Kidney tubule cell (primary cell): ENCODE measurements around the gene HSD17B13.
"Not testable (repeated sequence)": the region's sequence is repeated elsewhere in the genome, so short reads cannot be mapped to it uniquely, and the experiment has no call there.

Source experiments
- DNase-seq: peaks from one replicate; pipeline ENCODE4 v3.0.0-alpha.2; 2018; ENCODE audit warnings: low spot score

HSD17B13 gene

DNA sequence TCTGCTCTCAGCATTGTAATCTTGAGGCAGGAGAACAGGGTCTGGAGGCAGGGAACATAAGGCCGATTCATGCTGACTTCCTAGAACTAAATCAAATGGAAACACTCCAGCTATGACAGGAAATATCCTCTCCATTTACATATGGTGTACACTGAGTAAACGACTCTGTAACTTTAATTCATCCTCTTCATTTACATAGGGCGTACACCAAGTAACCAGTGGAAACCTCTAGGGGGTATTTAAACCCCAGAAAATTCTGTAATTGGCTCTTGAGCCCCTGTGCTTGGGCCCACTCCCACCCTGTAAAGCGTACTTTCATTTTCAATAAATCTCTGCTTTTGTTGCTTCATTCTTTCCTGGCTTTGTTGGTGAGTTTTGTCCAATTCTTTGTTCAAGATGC, 7.7 kb downstream of the HSD17B13 start:
- DNase-seq, result not testable (repeated sequence)

DNA sequence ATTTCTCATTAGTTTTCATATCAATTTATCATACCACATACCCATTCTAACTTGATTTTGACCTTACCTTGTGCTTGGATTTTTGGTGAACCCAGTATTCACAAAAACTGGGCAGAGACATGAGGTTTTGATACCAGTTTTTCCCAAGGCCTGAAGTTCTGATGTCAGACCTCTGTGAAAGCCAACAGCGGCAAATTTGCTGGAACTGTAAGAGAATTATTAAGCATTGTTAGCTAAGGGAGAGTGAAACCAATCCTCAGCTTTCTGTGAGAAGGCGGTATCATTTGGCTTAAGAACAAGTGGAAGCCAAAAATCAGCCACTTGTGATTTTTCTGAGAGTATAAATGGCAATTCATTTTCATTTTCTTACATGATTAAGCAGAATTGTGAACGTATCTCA, 8.9 kb downstream of the HSD17B13 start:
- no peak for DNase-seq

DNA sequence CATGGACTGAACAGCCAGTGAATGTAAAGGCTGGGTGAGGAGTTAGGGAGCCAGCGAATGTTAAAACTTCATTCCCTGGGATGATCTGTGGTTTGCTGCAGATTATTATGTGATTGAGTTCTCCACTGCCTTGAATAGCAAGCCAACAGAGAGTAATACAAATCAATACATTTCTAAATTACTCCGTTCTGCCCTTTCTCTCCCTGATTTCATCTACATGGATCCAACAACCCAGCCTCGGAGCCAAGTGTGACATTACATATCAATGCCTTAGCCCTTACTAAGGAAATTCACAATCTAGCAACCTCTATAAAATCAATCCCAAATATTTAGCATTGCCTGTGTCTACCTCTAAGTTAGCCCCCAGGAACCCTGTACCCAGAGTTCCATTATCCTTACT, 11.0 kb downstream of the HSD17B13 start:
- DNase-seq, result no peak

DNA sequence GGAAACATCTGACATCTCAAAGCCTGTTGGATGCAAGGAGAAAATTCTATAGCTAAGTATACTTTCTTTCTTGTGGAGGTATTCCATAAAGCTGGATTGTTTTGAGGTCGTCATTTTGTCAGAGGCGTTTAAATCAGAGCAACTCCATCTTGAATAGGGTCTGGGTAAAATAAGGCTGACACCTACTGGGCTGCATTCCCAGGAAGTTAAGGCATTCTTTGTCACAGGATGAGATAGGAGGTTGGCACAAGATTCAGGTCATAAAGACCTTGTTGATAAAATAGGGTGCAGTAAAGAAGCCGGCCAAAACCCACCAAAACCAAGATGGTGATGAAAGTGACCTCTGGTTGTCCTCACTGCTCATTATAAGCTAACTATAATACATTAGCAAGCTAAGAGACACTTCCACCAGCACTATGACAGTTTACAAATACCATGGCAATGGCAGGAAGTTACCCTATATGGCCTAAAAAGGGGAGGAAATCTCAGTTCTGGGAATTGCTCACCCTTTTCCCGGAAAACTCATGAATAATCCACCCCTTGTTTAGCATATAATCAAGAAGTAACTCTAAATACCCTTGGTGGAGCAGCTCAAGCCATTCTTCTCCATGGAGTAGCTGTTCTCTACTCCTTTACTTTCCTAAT, 11.9 kb downstream of the HSD17B13 start:
- DNase-seq, result no peak

DNA sequence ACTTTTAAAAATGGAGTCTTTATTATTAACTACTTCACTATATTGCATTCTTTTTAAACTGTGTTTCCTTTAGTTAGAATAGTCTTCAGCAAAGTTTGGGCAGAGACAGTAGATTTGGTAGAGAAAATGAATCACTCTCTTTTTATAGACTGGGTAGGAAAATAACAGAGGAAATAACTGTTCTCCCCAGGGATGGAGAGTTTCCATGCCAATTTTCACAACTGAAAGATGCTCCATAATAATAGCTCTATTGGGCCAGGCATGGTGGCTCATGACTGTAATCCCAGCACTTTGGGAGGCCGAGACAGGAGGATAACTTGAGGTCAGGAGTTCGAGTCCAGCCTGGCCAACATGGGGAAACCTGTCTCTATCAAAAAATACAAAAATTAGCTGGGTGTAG, 13.1 kb downstream of the HSD17B13 start:
- no peak for DNase-seq

DNA sequence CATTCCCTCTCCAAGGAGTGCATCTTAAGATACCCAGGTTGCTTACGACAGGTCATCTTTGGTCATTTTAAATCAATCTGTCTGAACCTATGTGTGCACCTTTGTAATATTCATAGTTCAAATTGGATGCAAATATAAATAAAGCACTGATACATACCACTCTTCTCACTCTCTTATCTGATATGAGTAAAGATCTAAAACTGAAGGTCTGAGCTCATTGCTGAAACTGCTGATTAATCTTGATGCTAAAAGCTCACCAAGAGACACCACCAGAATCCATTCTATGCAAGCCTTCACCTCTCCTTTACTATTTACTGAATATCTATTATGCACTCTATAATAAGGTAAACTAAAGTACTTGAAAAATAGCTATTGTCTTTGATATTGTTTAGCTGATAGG, 16.6 kb downstream of the HSD17B13 start:
- DNase-seq, result no peak

DNA sequence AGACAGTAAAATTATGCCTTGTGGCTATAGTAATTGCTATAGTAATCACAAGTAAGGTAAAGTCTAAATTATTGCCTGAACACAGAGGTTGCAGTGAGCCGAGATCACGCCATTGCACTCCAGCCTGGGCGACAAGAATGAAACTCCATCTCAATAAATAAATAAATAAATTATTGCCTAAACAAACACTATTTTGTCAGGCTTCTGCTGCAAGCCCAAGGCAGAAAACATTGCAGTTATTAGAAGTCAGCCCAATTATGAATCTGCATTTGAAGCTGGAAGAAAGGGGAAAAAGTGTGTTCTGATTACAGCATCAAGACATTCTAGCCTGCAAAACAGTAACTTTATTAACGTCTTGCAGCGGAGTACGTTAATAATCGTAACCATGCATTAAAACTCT, 17.1 kb downstream of the HSD17B13 start:
- no peak for DNase-seq

DNA sequence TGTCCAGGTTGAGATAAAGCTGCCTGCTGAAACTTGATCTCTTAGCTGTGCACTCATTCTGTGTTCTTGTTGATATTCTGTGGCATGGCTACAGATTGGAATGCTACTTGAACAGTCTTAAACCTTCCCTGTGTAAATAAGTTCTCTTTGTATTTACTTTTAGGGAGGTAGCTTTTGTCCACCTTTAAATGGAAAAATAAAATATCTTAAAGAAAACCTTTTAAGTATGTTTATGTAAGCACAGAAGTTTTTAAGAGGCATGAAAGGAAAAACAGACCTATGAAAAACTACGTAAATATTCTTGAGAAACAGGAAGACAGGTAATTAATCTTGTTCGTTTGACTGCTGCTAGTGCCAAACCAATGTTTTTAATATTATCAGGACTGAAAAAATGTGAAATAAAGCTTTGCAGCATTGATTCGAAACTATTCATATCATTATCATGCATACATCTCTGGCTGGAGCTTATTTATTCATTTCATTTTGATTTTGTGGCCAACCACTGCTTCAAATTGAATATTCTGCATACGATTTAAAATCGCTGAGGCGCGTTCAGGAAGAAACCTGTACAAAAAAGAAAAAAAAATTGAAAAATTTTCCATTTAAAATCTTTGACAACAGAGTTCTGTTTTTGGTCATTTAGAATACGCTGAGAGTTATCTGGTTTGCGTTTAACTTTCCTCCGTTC, 17.8 kb downstream of the HSD17B13 start:
- DNase-seq, result no peak

DNA sequence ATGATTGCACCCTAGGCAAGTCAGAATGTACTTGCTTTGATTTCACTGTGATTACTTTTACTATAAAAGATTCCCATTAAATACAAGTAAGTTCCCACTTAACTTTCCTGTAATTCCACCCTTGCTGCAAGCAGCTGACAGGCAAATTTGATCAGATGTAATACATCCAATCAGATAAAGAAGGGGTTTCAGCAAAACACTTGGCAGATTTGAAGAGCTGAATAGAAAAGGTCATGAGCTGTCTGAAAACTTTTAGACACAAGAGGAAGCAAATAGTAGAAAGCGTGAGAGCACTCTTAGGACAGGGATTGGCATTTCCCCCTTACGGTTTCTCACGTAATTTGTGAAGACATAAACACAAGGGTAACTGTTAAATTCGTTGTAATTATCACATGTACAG, 22.8 kb downstream of the HSD17B13 start:
- no peak for DNase-seq

DNA sequence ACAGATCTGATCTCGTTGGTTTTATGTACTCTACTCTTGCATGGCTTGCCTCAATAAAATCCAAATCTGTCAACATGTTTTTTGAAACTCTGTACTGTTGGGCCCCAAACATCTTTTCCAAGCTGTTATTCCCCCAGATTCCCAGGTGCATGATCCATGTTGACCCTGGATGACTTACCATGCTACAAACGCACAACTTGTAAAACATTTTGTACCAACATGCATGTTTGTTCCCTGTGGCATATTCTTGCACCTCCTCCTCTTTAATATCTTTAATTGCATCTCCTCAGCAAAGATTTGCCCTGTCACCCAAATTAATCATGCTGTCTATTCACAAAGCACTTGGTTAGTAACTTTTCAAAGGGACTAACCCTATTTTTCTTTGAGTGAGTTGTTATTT, 24.3 kb downstream of the HSD17B13 start:
- DNase-seq, result no peak

DNA sequence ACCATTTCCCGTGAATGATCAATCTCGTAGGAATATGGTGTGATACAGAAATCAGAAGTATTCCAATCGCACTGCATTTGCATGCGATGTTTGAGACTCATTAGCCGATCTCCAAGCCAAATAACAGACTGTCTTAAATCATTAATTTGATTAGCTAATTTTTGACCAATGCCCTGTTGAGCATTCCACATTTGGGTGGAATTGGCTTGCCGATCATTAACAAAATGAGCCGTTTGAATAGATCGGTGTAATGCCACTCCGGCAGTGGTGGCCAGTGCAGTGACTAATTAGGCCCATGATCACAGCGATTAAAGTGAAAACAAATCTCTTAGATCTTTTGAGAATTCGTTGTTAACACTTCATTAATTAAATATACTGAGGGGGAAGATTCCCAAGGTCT, 27.8 kb downstream of the HSD17B13 start:
- peak; percentile 65 for DNase-seq

DNA sequence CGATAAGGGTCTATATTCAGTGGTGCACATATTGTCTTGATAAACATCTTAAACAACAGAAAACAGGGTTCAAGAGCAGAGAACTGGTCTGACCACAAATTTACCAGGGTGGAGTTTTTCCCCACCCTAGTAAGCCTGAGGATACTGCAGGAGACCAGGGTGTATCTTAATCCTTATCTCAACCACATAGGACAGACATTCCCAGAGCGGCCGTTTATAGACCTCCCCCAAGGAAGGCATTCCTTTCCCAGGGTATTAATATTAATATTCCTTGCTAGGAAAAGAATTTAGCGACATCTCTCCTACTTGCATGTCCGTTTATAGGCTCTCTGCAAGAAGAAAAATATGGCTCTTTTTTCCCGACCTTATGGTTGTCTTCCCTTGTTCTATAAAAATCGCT, 28.8 kb downstream of the HSD17B13 start:
- not testable (repeated sequence) for DNase-seq

DNA sequence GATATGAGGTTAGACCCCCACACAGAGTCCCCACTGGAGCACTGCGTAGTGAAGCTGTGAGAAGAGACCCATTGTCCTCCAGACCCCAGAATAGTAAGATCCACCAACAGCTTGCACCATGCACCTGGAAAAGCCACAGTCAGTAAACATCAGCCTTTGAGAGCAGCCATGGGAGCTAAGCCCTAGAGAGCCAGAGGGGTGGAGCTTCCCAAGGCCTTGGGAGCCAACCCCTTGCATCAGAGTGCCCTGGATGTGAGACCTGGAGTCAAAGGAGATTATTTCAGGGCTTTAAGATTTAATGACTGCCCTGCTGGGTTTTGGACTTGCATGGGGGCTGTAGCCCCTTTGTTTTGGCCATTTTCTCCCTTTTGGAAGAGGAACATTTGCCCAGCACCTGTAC, 35.7 kb downstream of the HSD17B13 start:
- DNase-seq, result no peak

DNA sequence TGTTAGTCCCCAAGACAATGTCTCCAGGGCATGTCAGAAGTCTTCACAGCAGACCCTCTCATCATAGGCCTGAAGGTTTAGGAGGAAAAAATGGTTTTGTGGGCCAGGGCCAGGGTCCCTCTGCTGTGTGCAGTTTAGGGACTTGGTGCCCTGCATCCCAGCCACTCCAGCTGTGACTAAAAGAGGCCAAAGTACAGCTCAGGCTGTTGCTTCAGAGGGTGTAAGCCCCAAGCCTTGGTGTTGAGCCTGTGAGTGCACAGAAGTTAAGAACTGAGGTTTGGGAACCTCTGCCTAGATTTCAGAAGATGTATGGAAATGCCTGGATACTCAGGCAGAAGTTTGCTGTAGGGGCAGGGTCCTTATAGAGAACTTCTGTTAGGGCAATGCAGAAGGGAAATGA, 38.4 kb downstream of the HSD17B13 start:
- DNase-seq, result not testable (repeated sequence)

DNA sequence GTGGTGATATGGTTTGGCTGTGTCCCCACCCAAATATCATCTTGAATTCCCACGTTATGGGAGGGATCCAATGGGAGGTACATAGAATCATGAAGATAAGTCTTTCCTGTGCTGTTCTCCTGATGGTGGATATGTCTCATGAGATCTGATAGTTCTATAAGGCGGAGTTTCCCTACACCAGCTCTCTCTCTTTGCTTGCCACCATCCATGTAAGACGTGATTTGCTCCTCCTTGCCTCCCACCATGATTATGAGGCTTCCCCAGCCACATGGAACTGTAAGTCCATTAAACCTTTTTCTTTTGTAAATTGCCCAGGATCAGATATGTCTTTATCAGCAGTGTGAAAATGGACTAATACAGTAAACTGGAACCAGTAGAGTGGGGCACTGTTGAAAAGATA, 39.5 kb downstream of the HSD17B13 start:
- DNase-seq, result no peak

DNA sequence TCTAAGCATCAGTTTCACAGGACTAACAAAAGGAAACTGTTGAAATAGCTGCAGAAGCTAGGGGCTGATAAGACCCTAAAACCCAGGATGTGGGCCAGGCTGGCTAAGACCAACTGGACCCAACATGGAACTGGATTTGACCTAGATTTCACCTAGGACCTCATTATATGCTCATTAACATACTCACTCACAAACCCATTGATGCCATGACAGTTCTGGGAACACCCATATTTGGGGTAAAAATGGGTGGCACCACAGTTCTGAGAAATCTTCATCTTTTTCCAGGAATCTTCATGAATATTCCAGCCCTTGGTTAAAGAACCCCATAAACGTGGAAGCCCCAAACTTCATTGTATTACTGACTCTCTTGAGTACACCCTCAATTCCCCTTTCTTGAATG, 41.1 kb downstream of the HSD17B13 start:
- no peak for DNase-seq

DNA sequence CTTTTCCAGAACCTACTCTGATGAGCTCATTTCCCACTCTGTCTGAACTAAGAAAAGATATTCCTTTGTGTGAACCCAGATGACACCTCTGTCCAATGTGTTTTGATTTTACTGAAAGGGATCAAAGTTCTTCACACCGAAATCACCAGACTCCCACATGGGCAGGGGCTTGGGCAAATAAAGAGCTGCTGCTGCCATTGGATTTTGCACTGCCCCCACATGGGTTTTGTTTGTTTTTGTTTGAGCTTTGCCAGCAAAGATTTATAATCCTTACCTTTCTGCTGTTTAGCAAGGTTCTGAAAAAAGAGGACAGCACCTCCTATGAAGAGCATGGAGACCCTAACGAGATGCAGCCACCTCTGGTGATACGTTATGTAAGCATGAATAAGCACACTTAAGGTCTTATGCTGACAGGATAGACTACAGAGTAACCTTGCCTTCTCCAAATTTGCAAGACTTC, 44.3 kb downstream of the HSD17B13 start:
- no peak for DNase-seq

DNA sequence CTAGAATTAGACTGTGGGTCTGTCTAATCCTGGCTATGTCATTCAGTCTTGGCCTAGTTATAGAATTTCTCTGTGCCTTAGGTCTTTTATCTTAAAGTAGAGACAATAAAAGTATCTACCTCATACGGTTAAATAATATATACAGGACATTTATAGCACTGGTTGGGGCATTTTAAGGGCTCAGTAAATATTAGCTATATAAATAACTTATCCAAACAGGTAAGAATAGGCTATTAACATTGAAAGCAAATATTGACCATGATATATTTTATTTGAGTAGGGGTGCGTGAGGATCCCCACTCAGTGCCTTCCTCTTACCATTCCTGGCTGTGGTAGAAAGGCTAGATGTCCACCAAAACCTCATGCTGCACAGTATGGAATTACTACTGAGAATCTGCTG, 47.4 kb downstream of the HSD17B13 start:
- no peak for DNase-seq

DNA sequence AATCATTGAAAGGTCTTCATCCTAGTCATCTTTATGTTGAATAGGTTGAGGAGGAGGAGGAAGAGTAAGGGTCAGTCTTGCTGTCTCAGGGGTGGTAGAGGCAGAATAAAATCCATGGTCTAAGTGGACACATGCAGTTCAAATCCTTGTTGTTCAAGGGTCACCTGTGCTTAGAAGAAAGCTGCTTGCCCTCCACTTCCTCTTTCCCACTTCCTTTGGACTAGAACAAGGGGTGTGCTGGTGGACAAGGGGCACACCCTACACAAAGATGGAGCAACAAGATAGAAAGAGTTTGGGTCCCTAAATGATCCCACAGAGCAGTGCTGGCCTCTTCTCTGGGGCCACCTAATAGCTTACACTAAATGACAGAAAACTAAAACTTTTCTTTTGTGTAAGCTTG, 47.9 kb downstream of the HSD17B13 start:
- DNase-seq, result no peak

DNA sequence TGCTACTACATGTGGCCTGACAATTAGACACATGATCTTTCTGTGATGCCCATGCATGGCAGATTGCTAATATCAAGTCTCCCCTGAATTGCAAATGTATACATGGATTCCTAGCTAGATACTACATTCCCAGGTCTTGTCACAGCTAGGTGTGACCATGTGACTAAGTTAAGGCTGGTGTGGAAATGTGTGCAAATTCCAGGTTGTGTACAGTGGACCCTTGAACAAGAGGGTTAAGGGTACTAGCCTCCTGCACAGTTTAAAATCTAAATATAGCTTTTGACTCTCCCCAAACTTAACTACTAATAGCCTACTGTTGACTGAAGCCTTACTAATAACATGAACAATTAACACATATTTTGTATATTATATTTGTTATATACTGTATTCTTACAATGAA, 48.4 kb downstream of the HSD17B13 start:
- no peak for DNase-seq

DNA sequence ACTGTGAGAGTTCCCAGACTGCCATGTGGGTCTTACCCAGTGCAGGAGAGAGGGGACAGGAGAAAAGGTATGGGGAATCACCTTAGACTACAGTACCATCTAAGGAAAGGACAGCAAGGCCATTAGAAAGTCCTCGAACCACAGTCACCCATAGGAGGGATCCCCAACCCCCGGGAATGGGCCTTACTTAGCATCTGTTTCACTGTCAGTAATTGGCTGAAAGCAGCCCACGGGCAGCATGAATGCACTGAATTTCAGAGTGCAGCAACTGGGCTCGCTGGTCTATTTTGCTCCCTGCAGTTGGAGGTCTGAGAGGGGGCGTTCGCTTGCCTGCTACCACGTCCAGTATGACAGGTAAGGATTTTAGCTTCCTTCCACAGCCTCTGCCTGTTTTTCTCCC, 51.9 kb downstream of the HSD17B13 start:
- no peak for DNase-seq

DNA sequence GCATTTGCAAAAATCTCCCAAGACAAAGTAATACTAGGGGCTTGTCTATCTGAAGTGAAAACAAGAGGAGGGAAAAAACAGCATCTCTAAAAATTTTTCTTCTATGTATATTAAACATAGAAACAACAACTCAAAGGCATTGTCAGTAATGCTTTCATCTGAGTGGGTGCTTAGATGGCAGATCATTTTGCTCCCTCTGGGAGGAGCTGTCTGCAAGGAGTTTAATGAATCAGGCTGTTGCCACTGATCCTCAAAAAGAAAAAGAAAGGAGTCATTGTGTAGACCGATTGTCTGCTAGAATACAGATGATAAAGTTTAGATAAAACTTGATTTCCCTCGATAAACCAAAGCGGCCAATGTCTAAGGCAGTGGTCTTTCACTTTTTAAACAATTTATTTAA, 52.5 kb downstream of the HSD17B13 start:
- peak; percentile 62 for DNase-seq

DNA sequence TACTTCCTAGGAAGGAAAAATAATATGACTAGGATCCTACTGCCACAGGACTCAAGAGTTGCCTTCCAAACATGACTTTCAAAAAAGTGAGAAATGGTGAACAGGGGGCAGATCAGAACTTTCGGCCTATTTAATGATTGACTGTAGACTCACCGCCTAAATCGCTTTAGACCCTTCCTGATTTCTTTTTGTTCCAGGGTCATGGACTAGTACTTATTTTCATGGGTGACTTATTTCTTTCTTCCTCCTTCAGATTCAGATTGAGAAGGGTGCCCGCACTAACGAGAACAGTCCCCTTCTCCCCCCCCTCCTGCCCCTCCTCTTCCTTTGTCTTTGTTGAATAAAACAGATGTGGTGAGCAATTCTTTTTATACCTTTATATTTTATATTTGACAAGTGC, 54.3 kb downstream of the HSD17B13 start:
- DNase-seq, result peak; percentile 81

DNA sequence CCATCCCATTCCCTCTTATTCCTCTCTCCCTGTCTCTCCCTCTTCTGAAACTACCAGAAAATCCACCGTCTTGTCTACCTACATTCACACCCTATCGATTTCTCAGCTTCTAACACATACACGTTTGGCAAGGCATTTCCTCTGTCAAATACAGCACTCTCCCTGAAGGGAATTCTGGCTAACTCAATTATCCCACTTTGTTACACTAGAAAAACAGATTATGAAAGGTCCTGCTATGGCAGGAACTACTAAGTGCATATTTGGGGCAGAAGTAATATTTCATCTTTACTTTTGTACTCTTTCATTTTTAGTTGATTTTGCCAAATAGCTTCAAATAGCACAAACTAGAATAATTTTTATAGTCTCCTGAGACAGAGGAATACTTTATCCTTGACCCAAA, 55.7 kb downstream of the HSD17B13 start:
- no peak for DNase-seq
